Memory B cell (primary cell): Measurements from ENCODE around the gene CTIF.

Experiments used
- ATAC-seq: fragments of 150-1000 bp; cut with Tn5 transposase; 2 replicates; pipeline ENCODE4 v1.10.0; 2021; ENCODE audit warnings: low read depth, mild to moderate bottlenecking, moderate library complexity
- DNase-seq, 2 donors: peaks; one replicate each; pipeline ENCODE4 v3.0.0; 2022; ENCODE audit warnings: low spot score in 2 of 2
- H3K27ac Mint-ChIP-seq: one replicate; pipeline ENCODE4 v1.8.0; 2022; ENCODE audit warnings: mild to moderate bottlenecking, moderate library complexity, mixed read lengths
- H3K27me3 Mint-ChIP-seq: one replicate; pipeline ENCODE4 v1.8.0; 2022; ENCODE audit warnings: mixed read lengths
- H3K36me3 Mint-ChIP-seq: one replicate; pipeline ENCODE4 v1.8.0; 2022; ENCODE audit warnings: mild to moderate bottlenecking, mixed read lengths
- H3K4me1 Mint-ChIP-seq: one replicate; pipeline ENCODE4 v1.8.0; 2022; ENCODE audit warnings: mixed read lengths
- H3K4me3 Mint-ChIP-seq: one replicate; pipeline ENCODE4 v1.8.0; 2022; ENCODE audit warnings: mild to moderate bottlenecking, moderate library complexity, mixed read lengths
- H3K9me3 Mint-ChIP-seq: one replicate; pipeline ENCODE4 v1.8.0; 2022; ENCODE audit warnings: mixed read lengths

The CTIF gene

GRCh38 chr18:48827291-48828193, 288.7 kb downstream of the CTIF start:
- no peak for DNase-seq
- Mint-ChIP-seq H3K36me3 (no peaks in the 10 kb centered on the region), H3K27me3 (peaks cover 1% of the 10 kb centered on the region), H3K4me3 (no peak overlapping the region), H3K9me3 (no peaks in the 10 kb centered on the region), H3K27ac (no peak overlapping the region), H3K4me1 (no peaks in the 10 kb centered on the region)
- no peak for ATAC-seq

- ATAC-seq (no peak), DNase-seq (no peak)
- Mint-ChIP-seq H3K27me3 (peaks cover 1% of the 10 kb centered on the region), H3K4me1 (peaks cover 5% of the 10 kb centered on the region), H3K27ac (no peak overlapping the region), H3K36me3 (no peaks in the 10 kb centered on the region), H3K4me3 (no peak overlapping the region), H3K9me3 (no peaks in the 10 kb centered on the region)
Observed at GRCh38 chr18:48828194-48828545, 289.3 kb downstream of the CTIF start.

GRCh38 chr18:48828691-48829442, 290.0 kb downstream of the CTIF start:
- Mint-ChIP-seq H3K4me3 (no peak overlapping the region), H3K9me3 (no peaks in the 10 kb centered on the region), H3K36me3 (no peaks in the 10 kb centered on the region), H3K27ac (no peak overlapping the region), H3K27me3 (peaks cover 1% of the 10 kb centered on the region), H3K4me1 (peaks cover 5% of the 10 kb centered on the region)
- DNase-seq (no peak), ATAC-seq (no peak)

DNA sequence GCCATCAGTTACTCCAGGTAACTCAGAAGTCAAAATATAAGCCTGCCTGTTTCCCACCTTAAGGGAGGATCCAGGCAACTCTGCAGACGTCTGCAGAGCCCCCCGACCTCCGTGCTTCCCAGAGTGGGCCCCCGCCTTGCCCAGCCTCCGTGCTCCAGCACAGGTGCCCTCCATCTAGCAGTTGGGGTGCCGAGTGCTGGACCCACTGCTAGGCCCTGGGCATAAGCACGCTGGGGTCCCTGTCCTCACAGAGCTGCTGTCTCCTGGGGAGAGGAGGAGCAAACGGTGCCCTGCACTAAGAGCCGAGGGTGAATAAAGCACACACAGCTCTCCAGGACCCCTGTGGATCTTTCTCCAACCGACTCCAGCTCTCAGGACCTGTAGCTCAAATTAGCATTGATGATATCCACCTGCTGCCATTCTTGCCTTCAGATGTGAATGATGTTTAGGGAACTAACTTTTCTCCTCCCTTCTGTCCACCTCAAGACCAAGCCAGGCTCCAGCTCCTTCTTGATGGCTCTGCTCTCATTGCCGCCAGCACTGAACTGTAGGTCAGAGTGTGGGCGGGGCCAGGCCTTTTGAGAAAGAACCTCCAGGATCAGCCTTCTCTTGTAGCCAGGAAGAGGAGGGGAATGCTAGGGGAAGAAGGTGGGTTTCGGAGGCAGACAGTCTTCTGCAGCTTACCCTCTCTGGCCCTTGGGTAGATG, 290.8 kb downstream of the CTIF start:
- Mint-ChIP-seq H3K9me3 (no peaks in the 10 kb centered on the region), H3K4me1 (peaks cover 11% of the 10 kb centered on the region), H3K27me3 (peaks cover 1% of the 10 kb centered on the region), H3K27ac (no peak overlapping the region), H3K4me3 (no peak overlapping the region), H3K36me3 (no peaks in the 10 kb centered on the region)
- ATAC-seq (no peak), DNase-seq (no peak)

GRCh38 chr18:48831113-48831759, 292.4 kb downstream of the CTIF start:
- Mint-ChIP-seq H3K36me3 (no peaks in the 10 kb centered on the region), H3K4me1 (peaks cover 17% of the 10 kb centered on the region), H3K27ac (no peak overlapping the region), H3K9me3 (no peaks in the 10 kb centered on the region), H3K4me3 (no peak overlapping the region), H3K27me3 (no peaks in the 10 kb centered on the region)
- DNase-seq: no peak
- ATAC-seq: no peak

DNA sequence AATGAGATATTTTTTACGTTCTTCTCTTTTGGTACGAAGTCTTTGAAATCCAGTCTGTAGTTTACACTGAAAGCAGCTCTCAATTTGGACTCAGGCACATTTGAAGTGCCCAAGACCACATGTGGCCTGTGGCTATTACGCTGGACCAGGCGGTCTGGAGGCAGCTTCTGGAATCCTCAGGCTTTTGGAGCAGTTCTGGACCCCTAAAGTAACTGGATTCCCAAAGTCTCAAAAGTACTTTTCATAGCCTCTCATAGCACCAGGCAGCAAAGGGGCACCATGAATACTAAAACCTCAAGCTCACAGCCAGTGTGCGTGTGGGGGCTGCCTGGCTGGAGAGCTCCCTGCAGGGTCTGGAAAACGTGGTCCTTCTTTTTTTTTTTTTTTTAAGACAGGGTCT, 293.0 kb downstream of the CTIF start:
- H3K9me3 Mint-ChIP-seq: no peaks in the 10 kb centered on the region
- peaks cover 17% of the 10 kb centered on the region for H3K4me1 Mint-ChIP-seq
- no peaks in the 10 kb centered on the region for H3K36me3 Mint-ChIP-seq
- no peak for DNase-seq
- no peak overlapping the region for H3K27ac Mint-ChIP-seq
- ATAC-seq: no peak
- no peaks in the 10 kb centered on the region for H3K27me3 Mint-ChIP-seq
- H3K4me3 Mint-ChIP-seq: no peak overlapping the region

- no peak for ATAC-seq
- peaks cover 18% of the 10 kb centered on the region for H3K4me1 Mint-ChIP-seq
- H3K27ac Mint-ChIP-seq: no peak overlapping the region
- H3K4me3 Mint-ChIP-seq: no peak overlapping the region
- no peaks in the 10 kb centered on the region for H3K9me3 Mint-ChIP-seq
- H3K36me3 Mint-ChIP-seq: no peaks in the 10 kb centered on the region
- DNase-seq: no peak
- no peaks in the 10 kb centered on the region for H3K27me3 Mint-ChIP-seq
Observed at GRCh38 chr18:48832938-48833700, 294.3 kb downstream of the CTIF start.

- Mint-ChIP-seq H3K27me3 (no peaks in the 10 kb centered on the region), H3K27ac (peak overlapping the region; percentile 87), H3K9me3 (no peaks in the 10 kb centered on the region), H3K4me1 (peaks cover 21% of the 10 kb centered on the region), H3K4me3 (peak overlapping the region; percentile 85), H3K36me3 (no peaks in the 10 kb centered on the region)
- DNase-seq (peak in 1 of 2 donors; percentile 32), ATAC-seq (peak; percentile 94)
Observed at GRCh38 chr18:48833701-48834412, 295.0 kb downstream of the CTIF start.

GRCh38 chr18:48834413-48835031, 295.7 kb downstream of the CTIF start:
- Mint-ChIP-seq H3K36me3 (no peaks in the 10 kb centered on the region), H3K9me3 (no peaks in the 10 kb centered on the region), H3K27me3 (no peaks in the 10 kb centered on the region), H3K4me3 (peak overlapping the region; percentile 85), H3K27ac (peak overlapping the region; percentile 87), H3K4me1 (peaks cover 24% of the 10 kb centered on the region)
- peak; percentile 59 for ATAC-seq
- DNase-seq: peak; percentile 11 to 34

- Mint-ChIP-seq H3K9me3 (no peaks in the 10 kb centered on the region), H3K4me1 (peaks cover 24% of the 10 kb centered on the region), H3K27me3 (no peaks in the 10 kb centered on the region), H3K27ac (peak overlapping the region; percentile 87), H3K36me3 (no peaks in the 10 kb centered on the region), H3K4me3 (peak overlapping the region; percentile 85)
- no peak for ATAC-seq
- no peak for DNase-seq
Observed at GRCh38 chr18:48835119-48835518, 296.3 kb downstream of the CTIF start.

DNA sequence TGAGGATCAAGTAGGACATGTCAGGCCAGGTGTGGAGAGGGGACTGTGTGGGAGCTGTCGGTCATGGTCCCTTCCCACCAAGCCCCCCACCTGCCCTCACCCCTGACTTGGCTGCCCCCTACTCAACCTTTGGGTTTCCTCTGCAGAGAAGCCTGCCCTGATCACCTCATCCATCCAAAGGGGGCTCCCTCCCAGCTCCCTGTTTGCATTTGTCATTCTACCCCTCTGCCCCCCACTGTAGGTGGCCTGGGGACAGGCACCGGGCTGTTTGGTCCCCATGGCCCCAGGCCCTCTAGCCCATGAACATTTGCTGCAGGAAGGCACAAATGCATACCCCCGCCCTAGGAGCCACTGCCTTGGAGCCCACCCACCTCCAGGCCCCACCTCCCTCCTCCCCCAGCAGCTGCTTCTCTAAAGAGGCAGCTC, 296.9 kb downstream of the CTIF start:
- no peak overlapping the region for H3K4me3 Mint-ChIP-seq
- H3K9me3 Mint-ChIP-seq: no peaks in the 10 kb centered on the region
- H3K27me3 Mint-ChIP-seq: no peaks in the 10 kb centered on the region
- ATAC-seq: no peak
- H3K27ac Mint-ChIP-seq: no peak overlapping the region
- H3K4me1 Mint-ChIP-seq: peaks cover 24% of the 10 kb centered on the region
- no peaks in the 10 kb centered on the region for H3K36me3 Mint-ChIP-seq
- no peak for DNase-seq

DNA sequence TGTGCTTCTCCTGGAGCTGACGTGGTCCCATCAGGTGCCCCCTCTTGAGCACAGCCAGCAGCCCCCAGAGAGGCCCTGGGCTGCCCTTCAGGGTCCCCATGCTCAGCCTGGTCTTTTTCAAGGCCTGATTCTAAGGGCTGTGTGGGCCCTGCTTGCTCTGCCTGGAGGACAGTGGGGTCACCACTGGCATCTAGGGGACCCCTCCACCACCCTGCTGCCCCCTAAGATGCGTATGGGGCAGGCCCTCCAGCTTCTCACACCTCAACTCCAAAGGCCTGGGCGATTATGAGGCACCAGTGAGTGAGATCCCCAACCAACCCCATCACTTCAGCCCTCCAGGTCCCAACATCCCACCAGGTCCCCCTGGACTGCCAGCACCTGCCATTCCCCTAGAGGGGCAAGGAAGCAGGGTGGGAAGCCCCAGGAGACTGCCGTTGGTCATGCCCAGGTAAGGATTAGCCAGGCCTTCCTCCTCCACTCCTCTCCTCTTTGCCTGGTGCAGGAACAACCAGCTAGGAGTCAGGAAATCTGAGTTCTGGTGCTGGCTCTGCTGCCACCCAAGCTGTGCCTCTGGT, 297.5 kb downstream of the CTIF start:
- Mint-ChIP-seq H3K4me3 (no peak overlapping the region), H3K4me1 (peaks cover 24% of the 10 kb centered on the region), H3K9me3 (no peaks in the 10 kb centered on the region), H3K27me3 (no peaks in the 10 kb centered on the region), H3K27ac (no peak overlapping the region), H3K36me3 (no peaks in the 10 kb centered on the region)
- DNase-seq: no peak
- ATAC-seq: no peak
